ENCODE data around the gene OTOL1.
"Not testable (repeated sequence)": the region's sequence is repeated elsewhere in the genome, so short reads cannot be mapped to it uniquely, and the experiment has no call there.

The OTOL1 gene

DNA sequence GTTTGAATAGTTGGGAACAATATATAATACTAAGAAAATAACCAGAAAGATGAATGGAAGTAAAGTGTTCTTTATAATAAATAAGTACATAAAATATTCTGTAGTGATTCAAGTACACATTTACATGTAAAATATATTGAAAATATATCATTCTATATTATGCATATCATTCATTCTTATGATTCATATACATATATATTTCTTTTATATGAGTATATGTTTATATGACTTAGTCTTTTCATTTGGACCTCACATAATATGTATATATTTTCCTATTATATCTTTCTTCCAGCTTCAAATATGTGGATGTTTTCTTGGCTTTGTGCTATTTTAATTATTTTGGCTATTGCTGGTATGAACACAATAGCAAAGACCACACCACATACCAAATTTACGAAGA, at the start of gene OTOL1:
Gene OTOL1, plus strand, starts transcription at position 301 of the 400 bp plus-strand sequence. Its CDS starts 0 bp downstream, at position 301.
- no peak for DNase-seq

DNA sequence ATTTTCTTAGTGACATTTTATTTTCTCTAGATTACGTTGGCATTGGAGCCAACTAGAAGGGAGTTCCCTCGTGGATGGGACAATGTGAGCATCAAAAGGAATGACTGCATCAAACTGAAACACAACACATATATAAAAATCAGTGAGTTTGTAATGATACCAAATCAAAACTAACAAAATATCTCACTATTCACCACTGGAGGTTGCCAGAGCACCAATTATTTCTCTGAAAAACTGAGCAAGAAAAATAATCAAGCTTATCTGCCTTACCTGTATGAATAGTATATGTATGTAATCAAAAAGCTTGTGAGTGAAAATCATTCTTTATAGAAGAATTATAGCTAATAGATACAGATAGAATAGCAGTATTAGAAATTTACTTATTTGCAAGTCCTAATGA, 46.8 kb upstream of the OTOL1 start:
- no peak for DNase-seq

DNA sequence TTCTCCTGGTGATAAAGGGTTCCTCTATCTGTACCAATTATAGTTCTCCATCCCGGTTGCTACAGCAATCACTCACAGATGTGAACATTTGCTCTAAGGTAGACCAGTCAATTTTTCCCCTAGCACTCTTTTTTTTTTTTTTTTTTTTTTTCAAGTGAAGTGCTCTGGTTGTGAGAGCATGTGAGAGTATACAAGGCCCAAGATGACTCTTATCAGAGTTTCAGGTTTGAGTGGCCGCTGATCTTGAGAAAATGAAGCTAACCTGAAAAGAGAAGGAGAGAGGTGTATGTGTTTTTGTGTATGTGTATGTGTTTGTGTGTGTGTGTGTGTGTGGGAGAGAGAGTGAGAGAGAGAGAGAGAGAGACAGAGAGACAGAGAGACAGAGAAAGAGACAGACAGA, 44.4 kb upstream of the OTOL1 start:
- no peak for DNase-seq

- DNase-seq: no peak
Observed at GRCh38 chr3:161454615-161455014, 42.0 kb upstream of the OTOL1 start.

GRCh38 chr3:161455962-161456361, 40.6 kb upstream of the OTOL1 start:
- DNase-seq: no peak

DNA sequence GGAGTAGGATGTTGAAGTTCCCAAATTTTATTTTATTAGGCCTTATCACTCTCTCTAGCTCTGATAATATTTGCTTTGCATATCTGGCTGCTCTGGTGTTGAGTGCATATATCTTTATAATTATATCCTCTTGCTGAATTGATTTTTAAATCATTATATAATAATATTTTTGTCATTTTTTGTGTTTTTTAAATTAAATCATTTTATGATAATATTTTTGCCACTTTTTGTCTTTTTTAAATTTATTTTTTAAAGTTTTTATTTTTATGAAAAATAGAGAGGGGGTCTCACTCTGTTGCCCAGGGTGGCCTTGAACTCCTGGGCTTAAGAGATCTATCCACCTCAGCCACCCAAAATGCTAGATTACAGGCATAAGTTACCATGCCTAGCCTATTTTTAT, 34.5 kb upstream of the OTOL1 start:
- DNase-seq: no peak

DNA sequence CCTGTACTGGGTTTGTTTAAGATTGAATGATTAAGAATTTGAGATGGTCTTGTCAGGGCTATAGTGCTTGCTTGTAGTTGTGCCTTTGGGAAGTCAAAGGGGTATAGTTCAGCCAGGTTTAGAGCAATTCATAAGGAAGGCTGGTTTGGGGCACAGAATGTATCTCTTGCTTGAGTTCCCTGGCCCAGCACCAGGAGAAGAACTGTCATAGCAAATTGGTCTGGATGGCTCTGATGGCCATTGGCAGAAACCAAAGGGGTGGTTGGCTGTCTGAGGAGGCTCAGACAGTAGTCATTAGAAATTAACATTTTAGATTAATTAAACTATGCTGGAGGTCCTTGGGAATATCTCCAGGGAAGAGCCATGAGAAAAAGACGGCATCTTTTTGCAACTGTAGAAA, 25.4 kb upstream of the OTOL1 start:
- no peak for DNase-seq

DNA sequence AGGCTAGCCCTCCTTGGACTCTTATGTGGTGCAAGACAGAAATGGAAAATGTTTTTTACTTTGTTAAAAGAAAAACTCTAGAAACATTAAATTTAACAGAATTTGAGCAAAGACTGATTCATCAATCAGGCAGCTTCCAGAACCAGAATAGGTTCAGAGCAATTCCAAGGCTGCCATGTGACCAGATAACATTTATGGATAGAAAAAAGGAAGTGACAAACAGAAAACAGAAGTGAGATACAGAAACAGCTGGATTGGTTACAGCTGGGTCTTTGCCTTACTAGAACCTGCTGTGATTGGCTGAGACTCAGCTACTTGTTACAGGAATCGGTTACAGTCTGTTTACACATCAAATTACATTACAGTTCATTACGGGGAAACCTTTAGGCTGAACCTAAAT, 22.5 kb upstream of the OTOL1 start:
- DNase-seq: no peak

DNA sequence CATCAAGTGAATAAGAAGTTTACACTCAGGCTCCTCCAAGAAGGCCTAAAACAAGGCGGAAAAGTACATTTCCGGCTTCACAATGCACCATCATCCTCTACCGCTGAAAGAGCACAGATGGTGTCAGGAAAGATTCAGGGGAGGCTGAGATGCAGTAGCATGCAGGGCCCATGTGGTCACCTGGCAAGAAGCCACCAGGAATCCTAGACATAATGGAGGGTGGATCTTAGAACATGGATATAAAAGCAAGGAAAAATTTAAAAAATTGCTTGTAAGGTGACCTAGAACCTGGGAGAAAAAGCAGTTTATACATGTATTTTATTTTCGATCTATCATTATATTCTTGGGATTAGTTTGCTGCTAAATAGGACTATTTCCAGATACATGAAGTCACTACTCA, 21.9 kb upstream of the OTOL1 start:
- no peak for DNase-seq

DNA sequence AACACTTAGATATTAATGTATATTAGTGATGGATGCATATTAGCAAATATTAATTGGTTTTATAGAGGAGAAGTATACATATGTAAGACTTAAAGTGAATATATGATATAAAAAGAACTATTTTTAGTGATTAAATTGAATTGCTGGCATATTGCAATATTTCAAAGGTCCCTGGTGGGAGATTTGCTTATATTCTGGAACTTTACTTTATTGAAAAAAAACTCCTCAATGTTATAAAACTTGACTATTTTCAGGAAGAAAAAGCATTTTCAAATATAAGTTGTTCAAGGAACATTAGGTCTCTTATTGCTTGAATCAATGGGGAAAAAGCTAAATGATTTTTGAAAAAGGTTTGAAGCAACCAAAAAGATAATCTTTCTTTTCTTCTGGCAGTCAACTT, 21.4 kb upstream of the OTOL1 start:
- DNase-seq: no peak

- no peak for DNase-seq
Observed at GRCh38 chr3:161475905-161476304, 20.7 kb upstream of the OTOL1 start.

DNA sequence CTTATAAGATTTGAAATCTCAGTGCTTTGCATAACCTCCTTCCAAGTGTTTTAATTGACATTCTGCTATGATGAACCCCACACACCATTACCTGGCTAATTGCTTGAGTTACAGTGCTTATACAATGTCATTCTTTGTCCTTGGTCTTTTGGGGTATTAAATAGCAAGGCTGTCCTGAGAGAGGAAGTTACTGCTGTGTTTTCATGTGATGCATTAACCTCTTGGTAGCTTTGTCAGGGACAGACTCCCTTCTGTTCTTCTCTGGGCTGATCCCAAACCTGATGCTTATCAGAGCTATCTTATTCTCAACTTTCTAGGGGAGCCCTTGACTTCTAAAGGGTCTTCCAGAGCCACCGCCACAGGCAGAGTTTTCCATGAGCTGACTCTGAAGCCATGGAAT, 12.4 kb upstream of the OTOL1 start:
- no peak for DNase-seq

DNA sequence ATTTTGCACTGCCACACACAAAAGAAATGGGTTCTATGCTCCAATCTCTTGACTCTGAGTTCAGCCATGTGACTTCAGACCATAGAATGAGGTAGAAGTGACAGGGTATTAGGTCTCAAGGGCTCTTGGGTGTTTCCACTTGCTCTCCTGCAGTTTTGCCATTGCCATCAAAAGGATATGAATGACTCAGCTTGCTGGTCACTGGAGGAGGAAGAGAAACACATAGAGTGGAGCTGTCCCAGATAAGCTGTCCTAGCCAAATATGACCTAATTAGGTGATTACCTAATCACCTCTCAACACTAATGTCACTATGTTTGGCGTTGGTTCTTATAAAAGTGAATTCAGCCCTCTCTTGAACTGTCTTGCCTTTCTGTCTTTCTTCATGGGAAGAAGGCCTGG, 8.3 kb upstream of the OTOL1 start:
- not testable (repeated sequence) for DNase-seq

- DNase-seq: no peak
Observed at GRCh38 chr3:161489395-161489794, 7.2 kb upstream of the OTOL1 start.

GRCh38 chr3:161490845-161491244, 5.8 kb upstream of the OTOL1 start:
- DNase-seq: not testable (repeated sequence)

DNA sequence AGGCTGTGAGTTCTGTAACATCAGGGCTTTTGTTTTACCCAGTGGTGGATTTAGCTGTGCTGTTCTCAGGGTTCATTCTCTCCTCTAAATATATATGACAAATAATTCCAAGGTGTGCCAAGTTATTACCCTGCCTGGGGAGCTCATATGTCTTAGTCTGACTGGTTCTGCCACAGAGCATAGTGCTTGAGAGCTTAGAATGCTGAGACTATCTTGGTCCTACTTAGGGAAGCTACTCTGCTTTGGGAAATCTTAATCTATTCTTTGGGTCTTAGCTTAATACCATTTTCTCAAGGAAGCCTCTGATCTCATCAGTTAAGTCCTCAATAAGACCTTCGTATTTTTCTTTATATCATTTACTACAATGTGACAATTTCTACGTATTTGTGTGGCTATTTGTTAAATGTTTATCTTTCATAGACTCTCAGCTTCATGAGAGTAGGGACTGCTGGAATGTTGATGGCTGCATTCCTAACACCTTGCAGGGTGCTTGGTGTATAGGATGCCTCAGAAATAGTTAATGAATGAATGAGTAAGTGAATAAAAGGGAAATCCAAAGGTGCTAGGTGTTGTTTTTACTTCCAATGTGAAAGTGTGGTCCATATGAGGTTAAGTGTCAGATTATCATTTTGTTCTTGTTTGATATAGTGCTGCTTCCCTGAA, 1.8 kb downstream of the OTOL1 start:
- DNase-seq: no peak

- DNase-seq: no peak
Observed at GRCh38 chr3:161500068-161500796, 3.6 kb downstream of the OTOL1 start.

- no peak for DNase-seq
Observed at GRCh38 chr3:161503271-161503670, 6.7 kb downstream of the OTOL1 start.

GRCh38 chr3:161508852-161509477, 12.4 kb downstream of the OTOL1 start:
- DNase-seq: no peak

- no peak for DNase-seq
Observed at GRCh38 chr3:161510510-161511260, 14.1 kb downstream of the OTOL1 start.

- no peak for DNase-seq
Observed at GRCh38 chr3:161523916-161524315, 27.3 kb downstream of the OTOL1 start.

- no peak for DNase-seq
Observed at GRCh38 chr3:161531930-161532329, 35.3 kb downstream of the OTOL1 start.

DNA sequence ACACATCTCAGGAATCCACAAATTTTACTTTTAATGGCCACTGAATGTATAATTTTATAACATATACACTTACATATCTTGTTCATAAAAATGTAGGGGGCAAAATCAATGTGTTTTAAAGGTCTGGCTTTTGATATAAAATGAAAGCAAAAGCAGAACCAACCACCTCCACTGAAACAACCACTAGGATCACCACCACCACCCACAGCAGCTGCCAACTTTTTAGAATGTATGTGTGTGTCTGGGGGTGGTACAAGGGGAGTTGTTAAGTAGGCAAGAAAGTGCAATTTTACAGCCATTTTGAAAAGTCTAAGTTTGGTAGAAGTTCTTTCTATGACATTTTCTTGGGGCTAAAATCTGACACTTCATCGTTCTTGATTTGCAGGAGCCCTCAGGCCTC, 44.0 kb downstream of the OTOL1 start:
- no peak for DNase-seq

DNA sequence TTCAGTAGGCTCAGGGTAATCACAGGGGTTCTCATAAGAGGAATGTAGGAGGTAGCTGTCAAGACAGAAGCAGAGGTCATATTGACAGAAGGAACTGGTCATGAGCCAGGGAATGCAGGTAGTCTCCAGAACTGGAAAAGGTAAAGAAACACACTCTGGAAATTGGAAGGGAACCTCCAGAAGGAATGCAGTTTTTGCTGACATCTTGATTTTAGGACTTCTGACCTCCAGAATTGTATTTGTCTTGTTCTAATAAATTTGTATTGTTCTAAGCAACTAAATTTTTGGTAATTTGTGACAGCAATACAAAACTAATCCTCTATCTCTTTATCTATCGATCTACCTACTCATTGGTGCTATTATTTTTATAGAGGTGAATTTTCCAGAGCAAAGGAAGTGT, 49.2 kb downstream of the OTOL1 start:
- DNase-seq: no peak
